A673 (cell line): Measurements from ENCODE around the gene SPIN1. TPM values are rescaled to one million over a fixed set of nuclear protein-coding genes. Genes with fewer than 3 reads are reported as not detected.
A peak's percentile ranks its signal among the peaks of the same experiment; 100 is the strongest.

Experiments
- BruUV-seq: library from RNA; stranded (reverse); fragments of 400-500 nt; replicated peaks from 2 replicates; lab custom pipeline; 2021; lab: Mats Ljungman, UMichigan
- CTCF ChIA-PET: fragments of 300-600 bp; sonication (Branson Sonifier 250); formaldehyde crosslinking; loops from one replicate; lab custom pipeline; 2022; ENCODE audit warnings: antibody characterized with exemption; lab: Charles Lee
- POLR2A ChIA-PET: fragments of 300-600 bp; sonication (Branson Sonifier 250); formaldehyde crosslinking; loops from one replicate; lab custom pipeline; 2022; ENCODE audit warnings: antibody characterized with exemption; ENCODE audit not compliant: low non-redundant PET; lab: Charles Lee
- DNase-seq: peaks from one replicate; pipeline ENCODE4 v3.0.0-alpha.2; 2015; ENCODE audit warnings: low spot score
- H3K27ac ChIP-seq: fragments of 200-600 bp; sonication (generic); 2 replicates; pipeline ENCODE4 v1.5.1; 2016; ENCODE audit warnings: mixed run types, low read depth, mild to moderate bottlenecking, mixed read lengths, antibody characterized with exemption, low read length; ENCODE audit not compliant: poor library complexity, severe bottlenecking
- H3K27me3 ChIP-seq: fragments of 200-600 bp; sonication (generic); replicated peaks from 2 replicates; pipeline ENCODE4 v1.6.1; 2017; ENCODE audit warnings: mixed run types, low read depth, mild to moderate bottlenecking, mixed read lengths, antibody characterized with exemption, low read length; ENCODE audit not compliant: insufficient read depth, poor library complexity
- H3K36me3 ChIP-seq: fragments of 200-600 bp; sonication (generic); 2 replicates; pipeline ENCODE4 v1.6.1; 2016; ENCODE audit warnings: mixed run types, mild to moderate bottlenecking, mixed read lengths, antibody characterized with exemption, low read length; ENCODE audit not compliant: insufficient read depth, poor library complexity, severe bottlenecking
- H3K4me1 ChIP-seq: fragments of 200-600 bp; sonication (generic); 2 replicates; pipeline ENCODE4 v1.6.1; 2017; ENCODE audit warnings: mixed run types, mild to moderate bottlenecking, mixed read lengths, antibody characterized with exemption, low read length; ENCODE audit not compliant: insufficient read depth, poor library complexity, severe bottlenecking
- H3K4me3 ChIP-seq: fragments of 200-600 bp; sonication (generic); 2 replicates; pipeline ENCODE4 v1.5.1; 2016; ENCODE audit warnings: low read depth, mixed run types, mild to moderate bottlenecking, mixed read lengths, low read length; ENCODE audit not compliant: poor library complexity, severe bottlenecking
- H3K9me3 ChIP-seq: fragments of 200-600 bp; sonication (generic); 2 replicates; pipeline ENCODE4 v1.6.1; 2016; ENCODE audit warnings: mixed run types, low read depth, mild to moderate bottlenecking, mixed read lengths, antibody characterized with exemption, low read length; ENCODE audit not compliant: poor library complexity, severe bottlenecking
- CTCF ChIP-seq: fragments of 300-800, 200-600 bp; sonication (generic); conservative IDR thresholded peaks from 2 replicates; pipeline ENCODE4 v1.5.1; 2017; ENCODE audit warnings: low read depth, mild to moderate bottlenecking, antibody characterized with exemption, low read length, moderate library complexity, mixed read lengths
- EZH2 ChIP-seq: fragments of 200-600 bp; sonication (generic); IDR thresholded peaks from 2 replicates; pipeline ENCODE4 v1.6.1; 2017; ENCODE audit warnings: borderline replicate concordance, low read depth, mild to moderate bottlenecking, mixed read lengths, antibody characterized with exemption, low read length; ENCODE audit not compliant: poor library complexity, severe bottlenecking
- intact Hi-C: fragments of 100-400 bp; cut with micrococcal nuclease; formaldehyde crosslinking; loops from one replicate; pipeline ENCODE4 v1.10.0; 2022; ENCODE audit not compliant: unreplicated experiment
- total RNA-seq: library from RNA; stranded (reverse); gene quantifications from 2 replicates; pipeline ENCODE4 v1.2.3, GENCODE V29; 2021

The SPIN1 gene
- total RNA-seq, 1 experiment from 2014 or later: 157 TPM

DNA sequence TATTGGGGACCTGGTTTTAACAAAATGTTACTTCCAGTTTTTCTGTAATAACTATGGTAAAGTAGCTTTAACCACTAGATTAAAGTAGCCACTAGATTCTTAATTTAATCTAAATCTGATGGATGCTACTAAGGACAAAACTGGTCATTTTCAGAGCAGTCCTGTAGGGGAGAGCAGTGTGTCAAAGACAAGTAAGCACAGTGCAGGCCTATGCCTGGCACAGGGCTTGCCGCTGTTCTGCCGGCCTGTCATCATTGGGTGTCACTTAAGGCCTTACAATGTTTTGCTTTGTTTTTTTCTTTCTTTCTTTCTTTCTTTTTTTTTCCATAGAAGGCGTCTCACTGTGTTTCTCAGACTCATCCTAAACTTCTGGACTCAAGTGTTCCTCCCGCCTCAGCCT lies 93.7 kb downstream of the SPIN1 start:
- no peak overlapping the region for H3K4me3 ChIP-seq
- POLR2A ChIA-PET: no interaction called here
- no peaks in the 10 kb centered on the region for H3K9me3 ChIP-seq
- TF ChIP-seq CTCF (no peak), EZH2 (no peak)
- H3K27ac ChIP-seq: no peak overlapping the region
- no TSS peak for BruUV-seq
- CTCF ChIA-PET: no interaction called here
- peaks cover 21% of the 10 kb centered on the region for H3K36me3 ChIP-seq
- intact Hi-C loops: no loop called here
- H3K27me3 ChIP-seq: no peaks in the 10 kb centered on the region
- DNase-seq: no peak
- H3K4me1 ChIP-seq: peaks cover 4% of the 10 kb centered on the region

DNA sequence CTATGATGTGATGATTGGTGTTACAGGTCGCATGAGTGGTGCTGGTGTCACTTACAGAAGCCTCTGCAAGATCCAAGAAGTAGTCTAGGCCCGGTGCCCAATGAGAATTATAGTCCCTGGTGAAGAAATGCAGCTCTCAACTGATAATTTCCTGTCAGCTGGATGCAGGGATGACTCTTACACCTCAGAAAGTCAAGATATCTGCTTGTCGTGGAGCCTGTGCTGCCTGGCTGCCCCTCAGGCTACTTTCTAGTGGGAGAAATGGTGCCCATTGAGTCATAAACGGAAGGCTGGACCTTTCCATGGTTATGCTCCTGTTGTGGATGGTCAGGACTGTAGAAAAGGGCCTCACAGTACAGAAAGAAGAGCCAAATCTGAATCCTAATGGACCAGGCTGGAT lies 99.9 kb downstream of the SPIN1 start:
- peaks cover 8% of the 10 kb centered on the region for H3K36me3 ChIP-seq
- no TSS peak for BruUV-seq

GRCh38 chr9:88494983-88495721 lies 106.9 kb downstream of the SPIN1 start:
- no peak overlapping the region for H3K27ac ChIP-seq
- H3K4me3 ChIP-seq: no peak overlapping the region
- H3K4me1 ChIP-seq: peaks cover 7% of the 10 kb centered on the region
- no TSS peak for BruUV-seq
- no peaks in the 10 kb centered on the region for H3K36me3 ChIP-seq
- CTCF ChIA-PET: no interaction called here
- no peaks in the 10 kb centered on the region for H3K9me3 ChIP-seq
- intact Hi-C loops: loop anchor here (10.0 kb wide), 1 partner anchor 80 kb away; no protein-coding TSS in a partner anchor
- POLR2A ChIA-PET: no interaction called here
- TF ChIP-seq EZH2 (no peak), CTCF (no peak)
- no peaks in the 10 kb centered on the region for H3K27me3 ChIP-seq
- no peak for DNase-seq

More for the DNA sequence above, 99.9 kb downstream of the SPIN1 start:
- H3K4me1 ChIP-seq: no peaks in the 10 kb centered on the region
- TF ChIP-seq EZH2 (no peak), CTCF (no peak)
- no peak overlapping the region for H3K4me3 ChIP-seq
- H3K27me3 ChIP-seq: no peaks in the 10 kb centered on the region
- no peak for DNase-seq
- POLR2A ChIA-PET: no interaction called here
- CTCF ChIA-PET: no interaction called here
- intact Hi-C loops: no loop called here
- peak overlapping the region; percentile 15 for H3K27ac ChIP-seq
- H3K9me3 ChIP-seq: no peaks in the 10 kb centered on the region
